ENCODE data around the gene SORCS3.

SORCS3 gene

GRCh38 chr10:104892879-104893617 is 252.0 kb downstream of the SORCS3 start:
- TF ChIP-seq EZH2phosphoT487 (conservative IDR thresholded peaks at IDR 0.05; ENCODE audit: low read length) (no peak), CTCF (IDR thresholded peaks at IDR 0.05; ENCODE audit: insufficient read depth, low read length, poor library complexity, severe bottlenecking) (no peak)
- no peaks in the 10 kb centered on the region for H3K79me2 ChIP-seq (ENCODE audit: insufficient read depth, low read length)
- no peaks in the 10 kb centered on the region for H3K27me3 ChIP-seq (ENCODE audit: low read length)
- H3K27ac ChIP-seq (ENCODE audit: low read depth, low read length): no peak overlapping the region
- no peaks in the 10 kb centered on the region for H3K9me3 ChIP-seq (ENCODE audit: insufficient read depth, low read length)
- no peak overlapping the region for H3K4me3 ChIP-seq (ENCODE audit: insufficient read depth, low read length, poor library complexity, severe bottlenecking)
- no peaks in the 10 kb centered on the region for H3F3A ChIP-seq (ENCODE audit: insufficient read depth)
- H4K20me1 ChIP-seq (ENCODE audit: low read depth, low read length): no peaks in the 10 kb centered on the region
- peaks cover 2% of the 10 kb centered on the region; the same call in 1 of the 2 replicates for H3K36me3 ChIP-seq (ENCODE audit: low read length)
- H3K9me2 ChIP-seq (replicated peaks; ENCODE audit: insufficient read depth, low read length): no peaks in the 10 kb centered on the region
- H3K9ac ChIP-seq (ENCODE audit: low read length): no peak overlapping the region
- no peak overlapping the region for H3K4me2 ChIP-seq (ENCODE audit: low read depth, low read length, poor library complexity, severe bottlenecking)
- H2AFZ ChIP-seq (ENCODE audit: low read depth, low read length, severe bottlenecking): no peak overlapping the region

GRCh38 chr10:104893701-104894100 is 252.6 kb downstream of the SORCS3 start:
- no peaks in the 10 kb centered on the region for H3K79me2 ChIP-seq (ENCODE audit: insufficient read depth, low read length)
- no peaks in the 10 kb centered on the region for H3K9me2 ChIP-seq (replicated peaks; ENCODE audit: insufficient read depth, low read length)
- no peaks in the 10 kb centered on the region for H4K20me1 ChIP-seq (ENCODE audit: low read depth, low read length)
- no peak overlapping the region for H3K27ac ChIP-seq (ENCODE audit: low read depth, low read length)
- no peak for TF ChIP-seq CTCF (IDR thresholded peaks at IDR 0.05; ENCODE audit: insufficient read depth, low read length, poor library complexity, severe bottlenecking)
- no peak for TF ChIP-seq EZH2phosphoT487 (conservative IDR thresholded peaks at IDR 0.05; ENCODE audit: low read length)
- no peak overlapping the region for H3K4me3 ChIP-seq (ENCODE audit: insufficient read depth, low read length, poor library complexity, severe bottlenecking)
- H3K9me3 ChIP-seq (ENCODE audit: insufficient read depth, low read length): no peaks in the 10 kb centered on the region
- H3K9ac ChIP-seq (ENCODE audit: low read length): no peak overlapping the region
- no peaks in the 10 kb centered on the region for H3F3A ChIP-seq (ENCODE audit: insufficient read depth)
- H3K36me3 ChIP-seq (ENCODE audit: low read length): peaks cover 2% of the 10 kb centered on the region; the same call in 1 of the 2 replicates
- no peak overlapping the region for H3K4me2 ChIP-seq (ENCODE audit: low read depth, low read length, poor library complexity, severe bottlenecking)
- no peaks in the 10 kb centered on the region for H3K27me3 ChIP-seq (ENCODE audit: low read length)
- H2AFZ ChIP-seq (ENCODE audit: low read depth, low read length, severe bottlenecking): no peak overlapping the region

- Histone ChIP-seq H3K9me2 (replicated peaks; ENCODE audit: insufficient read depth, low read length) (no peaks in the 10 kb centered on the region), H3F3A (ENCODE audit: insufficient read depth) (no peaks in the 10 kb centered on the region), H4K20me1 (ENCODE audit: low read depth, low read length) (no peaks in the 10 kb centered on the region), H3K4me2 (ENCODE audit: low read depth, low read length, poor library complexity, severe bottlenecking) (no peak overlapping the region), H3K36me3 (ENCODE audit: low read length) (no peaks in the 10 kb centered on the region), H3K9me3 (ENCODE audit: insufficient read depth, low read length) (no peaks in the 10 kb centered on the region), H3K9ac (ENCODE audit: low read length) (no peak overlapping the region), H3K27ac (ENCODE audit: low read depth, low read length) (no peak overlapping the region), H3K4me3 (ENCODE audit: insufficient read depth, low read length, poor library complexity, severe bottlenecking) (no peak overlapping the region), H3K79me2 (ENCODE audit: insufficient read depth, low read length) (no peaks in the 10 kb centered on the region), H2AFZ (ENCODE audit: low read depth, low read length, severe bottlenecking) (no peak overlapping the region), H3K27me3 (ENCODE audit: low read length) (no peaks in the 10 kb centered on the region)
- TF ChIP-seq EZH2phosphoT487 (conservative IDR thresholded peaks at IDR 0.05; ENCODE audit: low read length): no peak
Observed at GRCh38 chr10:104894681-104895080, 253.6 kb downstream of the SORCS3 start.

GRCh38 chr10:104895541-104895940 is 254.5 kb downstream of the SORCS3 start:
- no peak overlapping the region for H3K4me3 ChIP-seq (ENCODE audit: insufficient read depth, low read length, poor library complexity, severe bottlenecking)
- no peak overlapping the region for H2AFZ ChIP-seq (ENCODE audit: low read depth, low read length, severe bottlenecking)
- H3K4me2 ChIP-seq (ENCODE audit: low read depth, low read length, poor library complexity, severe bottlenecking): no peak overlapping the region
- H3K9me2 ChIP-seq (replicated peaks; ENCODE audit: insufficient read depth, low read length): no peaks in the 10 kb centered on the region
- H3F3A ChIP-seq (ENCODE audit: insufficient read depth): no peaks in the 10 kb centered on the region
- H3K27ac ChIP-seq (ENCODE audit: low read depth, low read length): no peak overlapping the region
- no peaks in the 10 kb centered on the region for H3K79me2 ChIP-seq (ENCODE audit: insufficient read depth, low read length)
- no peaks in the 10 kb centered on the region for H4K20me1 ChIP-seq (ENCODE audit: low read depth, low read length)
- TF ChIP-seq CTCF (IDR thresholded peaks at IDR 0.05; ENCODE audit: insufficient read depth, low read length, poor library complexity, severe bottlenecking) (no peak), EZH2phosphoT487 (conservative IDR thresholded peaks at IDR 0.05; ENCODE audit: low read length) (no peak)
- no peak overlapping the region for H3K9ac ChIP-seq (ENCODE audit: low read length)
- H3K27me3 ChIP-seq (ENCODE audit: low read length): no peaks in the 10 kb centered on the region
- no peaks in the 10 kb centered on the region for H3K9me3 ChIP-seq (ENCODE audit: insufficient read depth, low read length)
- H3K36me3 ChIP-seq (ENCODE audit: low read length): no peaks in the 10 kb centered on the region
